H1 (cell line): ENCODE data around the gene C14orf132. TPM values are rescaled to one million over a fixed set of nuclear protein-coding genes. Genes with fewer than 3 reads are reported as not detected.

Source experiments
- CTCF ChIA-PET: fragments of 300-600 bp; sonication (Branson Sonifier 250); formaldehyde crosslinking; loops from one replicate; lab custom pipeline; 2021; ENCODE audit not compliant: partially characterized antibody; lab: Charles Lee
- POLR2A ChIA-PET: fragments of 300-600 bp; sonication (Branson Sonifier 250); formaldehyde crosslinking; loops from one replicate; lab custom pipeline; 2021; ENCODE audit warnings: inconsistent platforms; ENCODE audit not compliant: partially characterized antibody; lab: Charles Lee
- DNase-seq, 2 experiments: peaks; one replicate each; pipeline versions ENCODE4 v3.0.0 to v3.0.0-alpha.2; 2010 to 2022; ENCODE audit warnings: low spot score in 2 of 2, low read depth in 1 of 2, mixed read lengths in 1 of 2
- FAIRE-seq: peaks from 2 replicates; lab custom pipeline; 2011; peaks lifted over from hg19 to GRCh38; lab: Jason Lieb, UNC
- H2AFZ ChIP-seq: 2 replicates; pipeline ENCODE4 v1.8.1; 2012; ENCODE audit warnings: low read length, inconsistent platforms
- H2AK5ac ChIP-seq: 2 replicates; pipeline ENCODE4 v1.6.1; 2013; ENCODE audit warnings: low read depth, low read length
- H2BK120ac ChIP-seq: replicated peaks from 2 replicates; pipeline ENCODE3; 2013; ENCODE audit warnings: low read depth, low read length, inconsistent platforms
- H2BK12ac ChIP-seq: 2 replicates; pipeline ENCODE4 v1.6.1; 2013; ENCODE audit warnings: low read depth, low read length
- H2BK15ac ChIP-seq: 2 replicates; pipeline ENCODE4 v1.6.1; 2013; ENCODE audit warnings: low read length
- H2BK20ac ChIP-seq: 2 replicates; pipeline ENCODE4 v1.6.1; 2013; ENCODE audit warnings: low read length
- H2BK5ac ChIP-seq: 2 replicates; pipeline ENCODE4 v1.6.1; 2013; ENCODE audit warnings: low read depth, low read length
- H3K14ac ChIP-seq: 2 replicates; pipeline ENCODE4 v1.6.1; 2013; ENCODE audit warnings: inconsistent platforms; ENCODE audit not compliant: insufficient read length
- H3K18ac ChIP-seq: 2 replicates; pipeline ENCODE4 v1.6.1; 2013; ENCODE audit warnings: low read length; ENCODE audit errors: extremely low read depth
- H3K23ac ChIP-seq: 2 replicates; pipeline ENCODE4 v1.6.1; 2013; ENCODE audit warnings: inconsistent platforms; ENCODE audit not compliant: insufficient read length
- H3K23me2 ChIP-seq: 2 replicates; pipeline ENCODE4 v1.6.1; 2013; ENCODE audit warnings: low read depth, low read length
- H3K27ac ChIP-seq: 2 replicates; pipeline ENCODE4 v1.6.1; 2011; ENCODE audit warnings: low read depth, low read length, inconsistent platforms
- H3K27me3 ChIP-seq, 4 experiments: replicated peaks in 1 of 4; 1 replicate in 1 of 4; 2 replicates in 3 of 4; pipeline versions ENCODE4 v1.6.1 to v1.8.1; 2011 to 2013; ENCODE audit warnings: low read length in 3 of 4, mild to moderate bottlenecking in 3 of 4, inconsistent platforms in 2 of 4, mixed read lengths in 2 of 4, moderate library complexity in 1 of 4; ENCODE audit not compliant: control insufficient read depth in 3 of 4, insufficient read depth in 3 of 4; ENCODE audit errors: extremely low read depth in 1 of 4
- H3K36me3 ChIP-seq, 4 experiments: 2 replicates each; pipeline versions ENCODE4 v1.6.1 to v1.8.1; 2011 to 2013; ENCODE audit warnings: mild to moderate bottlenecking in 4 of 4, low read length in 3 of 4, moderate library complexity in 2 of 4, control low read depth in 1 of 4, inconsistent platforms in 1 of 4; ENCODE audit not compliant: insufficient read depth in 4 of 4, control insufficient read depth in 2 of 4
- H3K4ac ChIP-seq: replicated peaks from 2 replicates; pipeline ENCODE3; 2013; ENCODE audit warnings: low read length, low read depth, mixed read lengths, inconsistent platforms; ENCODE audit not compliant: insufficient read length
- H3K4me1 ChIP-seq, 4 experiments: replicated peaks in 1 of 4; 1 replicate in 1 of 4; 2 replicates in 3 of 4; pipeline versions ENCODE4 v1.6.1 to v1.8.1; 2011 to 2013; ENCODE audit warnings: low read length in 3 of 4, inconsistent platforms in 2 of 4, mixed read lengths in 1 of 4; ENCODE audit not compliant: insufficient read depth in 4 of 4, control insufficient read depth in 3 of 4
- H3K4me2 ChIP-seq, 2 experiments: 2 replicates each; pipeline versions ENCODE4 v1.6.1 to v1.8.1; 2011 to 2013; ENCODE audit warnings: low read depth in 2 of 2, low read length in 2 of 2, control low read depth in 1 of 2, inconsistent platforms in 1 of 2, mild to moderate bottlenecking in 1 of 2; ENCODE audit not compliant: insufficient read depth in 1 of 2
- H3K4me3 ChIP-seq, 4 experiments: fragments of 200-600, 300-600 bp in 1 of 4; sonication (generic), shearing (Covaris generic), sonication (Bioruptor Twin) in 1 of 4; 2 replicates each; pipeline versions ENCODE4 v1.5.1 to v1.8.1; 2011 to 2016; ENCODE audit warnings: low read length in 4 of 4, low read depth in 3 of 4, control low read depth in 2 of 4, inconsistent platforms in 2 of 4, mild to moderate bottlenecking in 2 of 4, mixed read lengths in 1 of 4, moderate library complexity in 1 of 4; ENCODE audit not compliant: insufficient read depth in 2 of 4; ENCODE audit errors: extremely low read depth in 1 of 4
- H3K56ac ChIP-seq: replicated peaks from 2 replicates; pipeline ENCODE3; 2013; ENCODE audit warnings: low read depth, mild to moderate bottlenecking, mixed read lengths, low read length, inconsistent platforms; ENCODE audit not compliant: insufficient read length
- H3K79me1 ChIP-seq: 2 replicates; pipeline ENCODE4 v1.6.1; 2013; ENCODE audit warnings: low read depth, low read length, control low read depth
- H3K79me2 ChIP-seq, 2 experiments: 2 replicates each; pipeline versions ENCODE4 v1.6.1 to v1.8.1; 2012 to 2013; ENCODE audit warnings: low read length in 2 of 2, mild to moderate bottlenecking in 2 of 2, inconsistent platforms in 1 of 2; ENCODE audit not compliant: insufficient read depth in 2 of 2, control insufficient read depth in 1 of 2
- H3K9ac ChIP-seq, 4 experiments: replicated peaks in 1 of 4; 1 replicate in 1 of 4; 2 replicates in 3 of 4; pipeline versions ENCODE4 v1.6.1 to v1.8.1; 2011 to 2013; ENCODE audit warnings: low read depth in 3 of 4, low read length in 3 of 4, control low read depth in 2 of 4, mild to moderate bottlenecking in 2 of 4, moderate library complexity in 2 of 4, inconsistent platforms in 1 of 4; ENCODE audit errors: extremely low read depth in 1 of 4
- H3K9me3 ChIP-seq, 2 experiments: 2 replicates each; pipeline versions ENCODE4 v1.6.1 to v1.8.1; 2012 to 2013; ENCODE audit warnings: mild to moderate bottlenecking in 2 of 2, moderate library complexity in 2 of 2, control low read depth in 1 of 2, inconsistent platforms in 1 of 2, low read depth in 1 of 2, low read length in 1 of 2, mixed read lengths in 1 of 2; ENCODE audit not compliant: insufficient read depth in 2 of 2
- H4K20me1 ChIP-seq, 2 experiments: replicated peaks in 1 of 2; 2 replicates each; pipeline versions ENCODE3 to v1.8.1; 2011 to 2013; ENCODE audit warnings: inconsistent platforms in 2 of 2, low read length in 2 of 2, mild to moderate bottlenecking in 1 of 2; ENCODE audit not compliant: insufficient read depth in 2 of 2, control insufficient read depth in 1 of 2
- H4K5ac ChIP-seq: 2 replicates; pipeline ENCODE4 v1.6.1; 2013; ENCODE audit warnings: low read length, low read depth, mixed read lengths, inconsistent platforms; ENCODE audit not compliant: insufficient read length
- H4K8ac ChIP-seq: 2 replicates; pipeline ENCODE4 v1.8.0; 2013; ENCODE audit warnings: mild to moderate bottlenecking, moderate library complexity, low read length, inconsistent platforms; ENCODE audit not compliant: insufficient read depth; ENCODE audit errors: extremely low read depth
- H4K91ac ChIP-seq: replicated peaks from 2 replicates; pipeline ENCODE3; 2013; ENCODE audit warnings: low read length, mixed read lengths, inconsistent platforms; ENCODE audit not compliant: insufficient read length
- BCL11A ChIP-seq, 2 experiments: IDR thresholded peaks; one replicate each; pipeline ENCODE4 v1.6.1; 2011; ENCODE audit warnings: low read depth in 2 of 2, low read length in 2 of 2, mild to moderate bottlenecking in 2 of 2
- CBX8 ChIP-seq: fragments of 300-800, 300-1000 bp; sonication (generic); IDR thresholded peaks from 2 replicates; pipeline ENCODE4 v1.7.1; 2016; ENCODE audit warnings: low read depth, low read length, borderline replicate concordance
- EP300 ChIP-seq, 2 experiments: IDR thresholded peaks; 1 replicate in 1 of 2; 2 replicates in 1 of 2; pipeline ENCODE4 v1.6.1; 2011 to 2012; ENCODE audit warnings: low read depth in 2 of 2, low read length in 2 of 2, mild to moderate bottlenecking in 2 of 2, borderline replicate concordance in 1 of 2, inconsistent platforms in 1 of 2, moderate library complexity in 1 of 2
- JUN ChIP-seq: IDR thresholded peaks from 2 replicates; pipeline ENCODE4 v1.6.1; 2011; ENCODE audit warnings: low read depth, mild to moderate bottlenecking, improper control_type of control experiment, low read length
- KDM1A ChIP-seq: fragments of 200-600, 300-600 bp; sonication (generic); IDR thresholded peaks from 2 replicates; pipeline ENCODE4 v1.7.1; 2016; ENCODE audit warnings: mild to moderate bottlenecking, low read length, borderline replicate concordance
- MAFK ChIP-seq: IDR thresholded peaks from 2 replicates; pipeline ENCODE4 v1.6.1; 2012; ENCODE audit warnings: low read depth, mild to moderate bottlenecking, improper control_type of control experiment, low read length
- NANOG ChIP-seq: IDR thresholded peaks from 2 replicates; pipeline ENCODE4 v1.6.1; 2011; ENCODE audit warnings: low read length, low read depth, mild to moderate bottlenecking, inconsistent platforms; ENCODE audit not compliant: insufficient read depth, poor library complexity, severe bottlenecking
- SIN3A ChIP-seq, 2 experiments: IDR thresholded peaks in 1 of 2; conservative IDR thresholded peaks in 1 of 2; 2 replicates each; pipeline ENCODE4 v1.6.1; 2011 to 2012; ENCODE audit warnings: low read length in 2 of 2, improper control_type of control experiment in 1 of 2, low read depth in 1 of 2, mild to moderate bottlenecking in 1 of 2
- SRF ChIP-seq: IDR thresholded peaks from 2 replicates; pipeline ENCODE4 v1.6.1; 2011; ENCODE audit warnings: mild to moderate bottlenecking, low read depth, low read length, moderate library complexity
- TAF7 ChIP-seq: optimal IDR thresholded peaks from 2 replicates; pipeline ENCODE3; 2011; ENCODE audit warnings: low read depth, mild to moderate bottlenecking, inconsistent platforms, low read length, moderate library complexity, borderline replicate concordance
- USF2 ChIP-seq: IDR thresholded peaks from 2 replicates; pipeline ENCODE4 v1.6.1; 2011; ENCODE audit warnings: low read length, improper control_type of control experiment
- YY1 ChIP-seq: IDR thresholded peaks from 2 replicates; pipeline ENCODE4 v1.6.1; 2011; ENCODE audit warnings: low read depth, mild to moderate bottlenecking, low read length
- WGBS, 2 experiments: shearing (Covaris generic) in 1 of 2; methylation state at CpG; one replicate each; pipeline versions ENCODE4 v1.1.6 to v1.1.7; 2013 to 2015; ENCODE audit warnings: low lambda C conversion rate in 2 of 2, mixed read lengths in 2 of 2, inconsistent platforms in 1 of 2, low coverage in 1 of 2, missing lambda C conversion rate in 1 of 2; ENCODE audit not compliant: insufficient replicate concordance in 2 of 2, insufficient coverage in 1 of 2, insufficient read length in 1 of 2; ENCODE audit errors: extremely low coverage in 1 of 2, missing lambda C conversion rate in 1 of 2; 5-methylcytosine and 5-hydroxymethylcytosine counted together
- polyA plus RNA-seq, 7 experiments: library from polyadenylated mRNA; depleted of rRNA in 3 of 7; stranded (reverse) in 5 of 7; unstranded in 2 of 7; fragments of >200 nt in 5 of 7; fragments of 200-250 nt in 2 of 7; gene quantifications; 1 replicate in 5 of 7; 2 replicates in 1 of 7; 4 replicates in 1 of 7; pipeline versions ENCODE4 v1.2.1 to v1.2.3, GENCODE V29; 2011 to 2013; ENCODE audit warnings: missing spikeins in 2 of 7, mixed read lengths in 2 of 7
- total RNA-seq: library from RNA; stranded (reverse); fragmentation: NEBNext Ultra II Directional; extraction: Animal tissue kit (Norgen Biotek cat#: 25700); gene quantifications from 2 replicates; pipeline ENCODE4 v1.2.1, GENCODE V29; 2021

The C14orf132 gene
- total and polyA plus RNA-seq, 2 of the 8 experiments (the other 6 are each of a cell fraction or from before 2014, with no cell fraction given), result 11.7 to 32.5 TPM

GRCh38 chr14:96126339-96126782, 87.2 kb downstream of the C14orf132 start:
- Histone ChIP-seq H2BK15ac (no peak overlapping the region), H3K14ac (no peak overlapping the region), H3K36me3 (no peaks in the 10 kb centered on the region), H3K79me2 (no peaks in the 10 kb centered on the region), H3K4me2 (no peak overlapping the region), H3K4me3 (no peak overlapping the region), H2BK12ac (no peak overlapping the region), H3K56ac (no peak overlapping the region), H3K23ac (no peak overlapping the region), H3K79me1 (no peaks in the 10 kb centered on the region), H3K27me3 (peaks cover 0 to 15% (median 6%) of the 10 kb centered on the region in 4 experiments; a peak in 4 of 7 replicates), H3K9ac (no peak overlapping the region), H3K23me2 (no peaks in the 10 kb centered on the region), H4K5ac (no peak overlapping the region), H3K9me3 (no peaks in the 10 kb centered on the region), H2AK5ac (no peak overlapping the region), H4K20me1 (no peaks in the 10 kb centered on the region), H3K4ac (no peak overlapping the region), H2BK120ac (no peak overlapping the region), H2AFZ (no peak overlapping the region), H3K18ac (no peak overlapping the region), H4K8ac (no peak overlapping the region), H2BK20ac (no peak overlapping the region), H3K27ac (no peak overlapping the region), H2BK5ac (no peak overlapping the region), H3K4me1 (no peaks in the 10 kb centered on the region), H4K91ac (no peak overlapping the region)
- DNase-seq (no peak), FAIRE-seq (no peak)
- ChIA-PET POLR2A (interaction anchor here (0.9 kb wide), 1 partner anchor 14 kb away, joined by 3 read pairs; no protein-coding TSS in a partner anchor), CTCF (interaction anchor here (0.8 to 1.4 kb wide), 8 partner anchors 9 to 566 kb away, joined by 3 to 9 read pairs (median 4); no protein-coding TSS in a partner anchor)
- 86% methylated on average over 7 of the region's 7 CpGs; no CpG with 5 or more reads in 1 of the 2 experiments for WGBS, 2 experiments
- TF ChIP-seq JUN (no peak), KDM1A (no peak), SIN3A (conservative IDR thresholded peaks at IDR 0.05 in 1 of 2, IDR thresholded peaks at IDR 0.05 in 1 of 2; ENCODE audit: low read depth in 1 of 2, low read length in 2 of 2) (no peak), SRF (no peak), USF2 (no peak), CBX8 (no peak), BCL11A (IDR thresholded peaks at IDR 0.05; ENCODE audit: low read depth in 2 of 2, low read length in 2 of 2) (no peak), NANOG (no peak), MAFK (no peak), EP300 (IDR thresholded peaks at IDR 0.05; ENCODE audit: borderline replicate concordance in 1 of 2, low read depth in 2 of 2, low read length in 2 of 2) (no peak), YY1 (no peak), TAF7 (no peak)
